GM18873 (cell line): Measurements from ENCODE around the gene AGL.
A peak's percentile ranks its signal among the peaks of the same experiment; 100 is the strongest.
"Not testable (repeated sequence)": the region's sequence is repeated elsewhere in the genome, so short reads cannot be mapped to it uniquely, and the experiment has no call there.

Source experiments
- ATAC-seq: cut with Tn5 transposase; IDR thresholded peaks from one replicate; pipeline ENCODE4 v1.9.1; 2021; ENCODE audit warnings: mild to moderate bottlenecking, moderate library complexity, moderate number of reproducible peaks; ENCODE audit not compliant: unreplicated experiment, low FRiP score

Gene AGL

GRCh38 chr1:99849744-99850458, at the start of gene AGL:
Gene AGL, plus strand, starts transcription at chr1:99850361. Its CDS starts 682 bp downstream, at chr1:99851043.
- peak; percentile 96 for ATAC-seq

GRCh38 chr1:99801584-99801983, 48.6 kb upstream of the AGL start:
- ATAC-seq, result no peak

- no peak for ATAC-seq
Observed at GRCh38 chr1:99806882-99807281, 43.3 kb upstream of the AGL start.

- peak; percentile 74 for ATAC-seq
Observed at GRCh38 chr1:99808391-99809115, 41.6 kb upstream of the AGL start.

- no peak for ATAC-seq
Observed at GRCh38 chr1:99811075-99811474, 39.1 kb upstream of the AGL start.

- ATAC-seq, result no peak
Observed at GRCh38 chr1:99811747-99812146, 38.4 kb upstream of the AGL start.

- ATAC-seq, result no peak
Observed at GRCh38 chr1:99814373-99814900, 35.7 kb upstream of the AGL start.

- ATAC-seq, result no peak
Observed at GRCh38 chr1:99816656-99817055, 33.5 kb upstream of the AGL start.

- ATAC-seq, result no peak
Observed at GRCh38 chr1:99818063-99818699, 32.0 kb upstream of the AGL start.

- peak; percentile 94 for ATAC-seq
Observed at GRCh38 chr1:99820546-99820945, 29.6 kb upstream of the AGL start.

GRCh38 chr1:99825098-99825497, 25.1 kb upstream of the AGL start:
- ATAC-seq, result no peak

- no peak for ATAC-seq
Observed at GRCh38 chr1:99825702-99826101, 24.5 kb upstream of the AGL start.

- ATAC-seq, result no peak
Observed at GRCh38 chr1:99827970-99828369, 22.2 kb upstream of the AGL start.

- no peak for ATAC-seq
Observed at GRCh38 chr1:99829269-99829668, 20.9 kb upstream of the AGL start.

- ATAC-seq, result not testable (repeated sequence)
Observed at GRCh38 chr1:99833911-99834310, 16.2 kb upstream of the AGL start.

GRCh38 chr1:99836171-99837103, 13.7 kb upstream of the AGL start:
- not testable (repeated sequence) for ATAC-seq

GRCh38 chr1:99840353-99840752, 9.8 kb upstream of the AGL start:
- not testable (repeated sequence) for ATAC-seq

GRCh38 chr1:99843760-99844159, 6.4 kb upstream of the AGL start:
- no peak for ATAC-seq

- not testable (repeated sequence) for ATAC-seq
Observed at GRCh38 chr1:99845201-99845600, 5.0 kb upstream of the AGL start.

- ATAC-seq, result peak; percentile 6
Observed at GRCh38 chr1:99849413-99849743, 783 bp upstream of the AGL start.
